Heart left ventricle (tissue), 13 donors: ENCODE results near the gene GLG1.

Experiments used
- POLR2A ChIP-seq, 2 donors: fragments of 450-650 bp; IDR thresholded peaks; one replicate each; pipeline ENCODE4 v1.6.1; 2017; ENCODE audit warnings: antibody characterized with exemption in 2 of 2, mild to moderate bottlenecking in 2 of 2, moderate library complexity in 2 of 2
- TF ChIP-seq, protein P1 (sequence below), 12 donors: fragments of 200-600 bp; sonication (generic) in 4 of 12; IDR thresholded peaks; one replicate each; pipeline versions ENCODE4 v1.5.0 to v1.8.0; 2018 to 2022; ENCODE audit warnings: antibody characterized with exemption in 12 of 12, mild to moderate bottlenecking in 5 of 12
- donor health status: ischemic (EF 13 %, LVEDD 7.1; RV severe dilation, severe dysfunction).
- donor health status: DM: no; HTN: yes; CAD: no.
- donor health status: DM: no; HTN: no; CAD: no.
- donor health status: ischemic (EF 25% LVEDD 6.9; RV normal size, moderate dysfunction).
- donor health status: ischemic (EF 25% LVEDD 5.7; RV mildly dilated, moderate dysfunction).
- donor health status: ischemic (EF 35%, LVEDD 5.7; RV mildly dilated, moderate dysfunction).
- donor health status: nonischemic (EF 11% LVEDD 7.7; RV severe dilation, severe dysfunction).
- donor health status: DM: yes; HTN: yes; CAD: no.
- donor health status: PGD.
- donor health status: ischemic (EF 29% LVEDD 5.4; RV normal size, mild dysfunction).
- donor health status: nonischemic (EF 23%, LVEDD 6.1; RV moderate dilation, normal function).

DNA sequence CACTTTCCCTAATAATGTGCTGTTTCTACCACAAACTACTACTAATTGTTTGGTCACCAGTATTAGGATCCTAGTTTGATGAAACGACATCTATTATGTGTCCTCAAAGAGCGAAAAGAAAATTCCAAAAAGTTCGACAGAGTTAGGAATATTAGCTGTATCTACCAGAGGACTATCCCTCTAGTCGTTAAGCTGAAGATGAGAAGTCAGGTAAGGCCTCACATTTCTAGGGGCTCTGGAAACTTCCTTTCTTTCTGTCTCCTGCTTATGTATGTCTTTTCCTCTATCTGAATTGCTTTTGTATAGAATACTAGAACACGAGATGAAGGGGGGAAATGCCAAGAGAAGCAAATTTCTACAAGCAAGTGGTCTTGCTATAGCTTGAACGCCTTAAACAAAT lies 1.6 kb downstream of the GLG1 start:
- TF ChIP-seq, protein P1, sequence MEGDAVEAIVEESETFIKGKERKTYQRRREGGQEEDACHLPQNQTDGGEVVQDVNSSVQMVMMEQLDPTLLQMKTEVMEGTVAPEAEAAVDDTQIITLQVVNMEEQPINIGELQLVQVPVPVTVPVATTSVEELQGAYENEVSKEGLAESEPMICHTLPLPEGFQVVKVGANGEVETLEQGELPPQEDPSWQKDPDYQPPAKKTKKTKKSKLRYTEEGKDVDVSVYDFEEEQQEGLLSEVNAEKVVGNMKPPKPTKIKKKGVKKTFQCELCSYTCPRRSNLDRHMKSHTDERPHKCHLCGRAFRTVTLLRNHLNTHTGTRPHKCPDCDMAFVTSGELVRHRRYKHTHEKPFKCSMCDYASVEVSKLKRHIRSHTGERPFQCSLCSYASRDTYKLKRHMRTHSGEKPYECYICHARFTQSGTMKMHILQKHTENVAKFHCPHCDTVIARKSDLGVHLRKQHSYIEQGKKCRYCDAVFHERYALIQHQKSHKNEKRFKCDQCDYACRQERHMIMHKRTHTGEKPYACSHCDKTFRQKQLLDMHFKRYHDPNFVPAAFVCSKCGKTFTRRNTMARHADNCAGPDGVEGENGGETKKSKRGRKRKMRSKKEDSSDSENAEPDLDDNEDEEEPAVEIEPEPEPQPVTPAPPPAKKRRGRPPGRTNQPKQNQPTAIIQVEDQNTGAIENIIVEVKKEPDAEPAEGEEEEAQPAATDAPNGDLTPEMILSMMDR (IDR thresholded peaks at IDR 0.05), result no peak
- TF ChIP-seq POLR2A (IDR thresholded peaks at IDR 0.05), result no peak
